Ovary (tissue), 9 donors: ENCODE results near the gene PARVA. TPM values are rescaled to one million over a fixed set of nuclear protein-coding genes. Genes with fewer than 3 reads are reported as not detected.
"Not testable (repeated sequence)": the region's sequence is repeated elsewhere in the genome, so short reads cannot be mapped to it uniquely, and the experiment has no call there.

Experiments
- DNase-seq, 5 donors: peaks; one replicate each; pipeline ENCODE4 v3.0.0-alpha.2; 2019 to 2020
- H3K27ac ChIP-seq, 2 donors: fragments of 200-600 bp; one replicate each; pipeline versions ENCODE4 v1.5.1 to v1.8.0; 2019 to 2022
- H3K27me3 ChIP-seq: fragments of 200-600 bp; one replicate; pipeline ENCODE4 v1.8.0; 2022
- H3K36me3 ChIP-seq: fragments of 200-600 bp; sonication (generic); one replicate; pipeline ENCODE4 v1.5.1; 2019
- H3K4me1 ChIP-seq: one replicate; pipeline ENCODE4 v1.8.1; 2013; ENCODE audit warnings: mild to moderate bottlenecking, moderate library complexity; ENCODE audit not compliant: insufficient read depth
- H3K4me3 ChIP-seq: fragments of 200-600 bp; sonication (generic); one replicate; pipeline ENCODE4 v1.5.1; 2017
- H3K9me3 ChIP-seq, 2 donors: fragments of 200-600 bp in 1 of 2; sonication (generic) in 1 of 2; one replicate each; pipeline versions ENCODE4 v1.5.1 to v1.8.1; 2013 to 2019; ENCODE audit warnings: mild to moderate bottlenecking in 1 of 2, moderate library complexity in 1 of 2
- CTCF ChIP-seq, 3 donors: fragments of 450-650 bp in 2 of 3; fragments of 200-600 bp in 1 of 3; IDR thresholded peaks; one replicate each; pipeline versions ENCODE4 v1.5.1 to v1.8.0; 2016 to 2022; ENCODE audit warnings: antibody characterized with exemption in 3 of 3, mild to moderate bottlenecking in 1 of 3
- EP300 ChIP-seq: sonication (generic); formaldehyde crosslinking; IDR thresholded peaks from one replicate; pipeline ENCODE4 v1.6.1; 2017; ENCODE audit warnings: antibody characterized with exemption
- POLR2A ChIP-seq: fragments of 450-650 bp; IDR thresholded peaks from one replicate; pipeline ENCODE4 v1.6.1; 2017; ENCODE audit warnings: antibody characterized with exemption, mild to moderate bottlenecking, moderate library complexity
- WGBS, 3 donors: extraction: QIAGEN DNeasy Blood & Tissue Kit in 1 of 3; methylation state at CpG; one replicate each; pipeline versions ENCODE4 v1.1.5 to v1.1.7; 2013 to 2017; 5-methylcytosine and 5-hydroxymethylcytosine counted together
- intact Hi-C, 4 donors: fragments of 100-400 bp; cut with DNase I; formaldehyde crosslinking; loops; one replicate each; pipeline versions ENCODE4 v1.11.0 to v1.15.1; 2022 to 2023
- polyA plus RNA-seq, 2 donors: library from polyadenylated mRNA; stranded (reverse); fragments of 200-250 nt in 1 of 2; fragments of 350-450 nt in 1 of 2; fragmentation: Illumina TruSeq in 1 of 2; extraction: RNeasy Lipid Tissue Mini Kit (QIAGEN cat#74804) in 1 of 2; gene quantifications; one replicate each; pipeline ENCODE4 v1.2.3, GENCODE V29; 2013 to 2014
- total RNA-seq, 7 donors: library from RNA; depleted of rRNA in 2 of 7; stranded (reverse); fragments of >200 nt in 2 of 7; fragmentation: NEBNext Ultra II Directional in 3 of 7; extraction: Animal tissue kit (Norgen Biotek cat#: 25700) in 3 of 7; gene quantifications; one replicate each; pipeline versions ENCODE4 v1.1.0 to v1.2.4, GENCODE V29; 2016 to 2023
- donor health status: DM: no; HTN: no; CAD: no; lungs with moderate emphysema.
- donor health status: DM: no; HTN: no; CAD: no.
- donor health status: Bipolar disorder and iron deficiency.
- donor health status: DM: yes; HTN: yes; CAD: no.
- donor health status: DM: no; HTN: no; CAD: no.
- donor health status: DM: yes; HTN: yes; CAD: no.

Gene PARVA
- total and polyA plus RNA-seq, 9 donors = 28.4 to 126 (median 89.8) TPM

DNA sequence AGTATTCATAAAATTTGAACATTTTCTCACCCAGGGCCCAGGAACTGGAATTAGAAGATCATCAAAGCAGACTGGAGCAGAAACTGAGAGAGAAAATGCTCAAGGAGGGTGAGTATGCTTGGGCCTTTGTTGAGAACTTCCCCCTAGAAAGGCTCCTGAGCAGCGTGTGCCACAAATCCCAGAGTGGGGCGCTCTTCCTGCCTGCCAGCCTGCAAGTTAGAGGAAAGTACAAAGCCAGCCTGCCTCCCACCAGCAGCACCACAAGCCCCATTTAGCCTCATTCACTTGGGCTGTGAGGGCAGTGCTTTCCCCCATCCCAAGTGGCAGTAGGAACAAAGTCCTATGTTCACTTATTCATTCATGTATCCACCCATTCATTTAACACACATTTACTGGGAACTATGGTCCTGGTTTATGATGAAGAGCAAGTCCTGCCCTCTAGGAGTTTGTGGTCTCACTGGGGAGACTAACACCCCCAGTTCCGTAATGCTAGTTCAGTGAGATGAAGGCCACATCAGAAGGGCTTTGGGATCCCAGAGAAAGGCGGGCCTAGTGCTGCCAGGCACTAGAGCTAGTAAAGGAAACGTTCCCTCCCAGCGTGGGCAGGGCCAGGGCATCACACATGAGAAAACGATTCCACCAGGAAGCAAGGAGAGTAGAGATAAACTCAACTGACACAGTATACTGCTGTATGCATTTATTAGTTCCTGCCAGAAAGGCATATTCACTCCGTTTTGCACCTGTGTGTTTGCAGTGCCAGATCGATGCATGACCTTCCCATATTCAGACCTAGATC is 22.4 kb upstream of the PARVA start:
- no peaks in the 10 kb centered on the region for H3K27me3 ChIP-seq
- WGBS, 3 donors = 65 to 72% (median 71%) methylated on average over 9 of the region's 9 CpGs
- H3K4me3 ChIP-seq = no peak overlapping the region
- TF ChIP-seq CTCF (IDR thresholded peaks at IDR 0.05) (no peak), POLR2A (no peak), EP300 (no peak)
- no peaks in the 10 kb centered on the region for H3K4me1 ChIP-seq
- H3K9me3 ChIP-seq = no peaks in the 10 kb centered on the region
- no peak for DNase-seq
- intact Hi-C loops = no loop called here
- no peak overlapping the region for H3K27ac ChIP-seq
- H3K36me3 ChIP-seq = no peaks in the 10 kb centered on the region

DNA sequence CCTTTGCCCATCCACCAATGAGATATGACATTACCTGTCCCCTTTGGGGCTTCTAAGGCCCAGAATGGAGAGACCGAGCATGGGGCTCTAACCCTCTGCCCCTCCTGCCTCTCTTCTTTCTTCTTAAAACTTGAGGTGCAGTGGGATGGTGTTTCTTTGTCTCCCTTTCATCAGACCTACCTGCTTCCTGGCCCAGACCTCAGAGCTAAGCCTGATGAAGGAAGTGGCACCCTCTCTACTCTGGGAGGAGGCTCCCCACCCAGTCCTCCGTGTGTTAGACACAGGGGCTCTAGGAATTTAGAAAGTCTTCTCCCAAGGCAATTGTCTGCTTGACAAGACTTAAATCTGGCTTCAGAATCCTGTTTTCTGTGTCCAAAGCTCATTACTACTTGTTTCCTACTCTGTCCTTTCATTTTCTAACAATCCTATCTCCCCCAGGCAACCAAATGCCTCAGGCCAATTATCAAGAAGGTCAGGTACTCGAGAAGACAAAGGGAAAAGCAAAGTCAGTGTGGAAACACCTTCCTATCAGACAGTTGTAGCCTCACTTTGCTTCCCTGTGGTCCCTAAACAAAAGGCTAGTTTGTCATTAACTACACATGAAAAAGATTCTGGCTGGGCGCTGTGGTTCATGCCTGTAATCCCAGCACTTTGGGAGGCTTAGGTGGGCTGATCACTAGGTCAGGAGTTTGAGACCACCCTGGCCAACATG is 20.3 kb upstream of the PARVA start:
- no peaks in the 10 kb centered on the region for H3K36me3 ChIP-seq
- intact Hi-C loops = no loop called here
- 84% methylated on average over 4 of the region's 4 CpGs for WGBS, 3 donors

GRCh38 chr11:12357697-12358096 is 19.7 kb upstream of the PARVA start:
- H3K9me3 ChIP-seq, H3K27ac ChIP-seq, DNase-seq, intact Hi-C loops, H3K4me1 ChIP-seq, H3K27me3 ChIP-seq, H3K36me3 ChIP-seq, H3K4me3 ChIP-seq: not testable (repeated sequence)
- 79 to 97% (median 97%) methylated on average over 3 of the region's 3 CpGs for WGBS, 3 donors

More for the DNA sequence above, 20.3 kb upstream of the PARVA start:
- Histone ChIP-seq H3K4me1 (no peaks in the 10 kb centered on the region), H3K27me3 (no peaks in the 10 kb centered on the region), H3K4me3 (no peak overlapping the region), H3K27ac (no peak overlapping the region), H3K9me3 (no peaks in the 10 kb centered on the region)
- DNase-seq = no peak
- TF ChIP-seq POLR2A (no peak), EP300 (no peak), CTCF (IDR thresholded peaks at IDR 0.05) (no peak)

DNA sequence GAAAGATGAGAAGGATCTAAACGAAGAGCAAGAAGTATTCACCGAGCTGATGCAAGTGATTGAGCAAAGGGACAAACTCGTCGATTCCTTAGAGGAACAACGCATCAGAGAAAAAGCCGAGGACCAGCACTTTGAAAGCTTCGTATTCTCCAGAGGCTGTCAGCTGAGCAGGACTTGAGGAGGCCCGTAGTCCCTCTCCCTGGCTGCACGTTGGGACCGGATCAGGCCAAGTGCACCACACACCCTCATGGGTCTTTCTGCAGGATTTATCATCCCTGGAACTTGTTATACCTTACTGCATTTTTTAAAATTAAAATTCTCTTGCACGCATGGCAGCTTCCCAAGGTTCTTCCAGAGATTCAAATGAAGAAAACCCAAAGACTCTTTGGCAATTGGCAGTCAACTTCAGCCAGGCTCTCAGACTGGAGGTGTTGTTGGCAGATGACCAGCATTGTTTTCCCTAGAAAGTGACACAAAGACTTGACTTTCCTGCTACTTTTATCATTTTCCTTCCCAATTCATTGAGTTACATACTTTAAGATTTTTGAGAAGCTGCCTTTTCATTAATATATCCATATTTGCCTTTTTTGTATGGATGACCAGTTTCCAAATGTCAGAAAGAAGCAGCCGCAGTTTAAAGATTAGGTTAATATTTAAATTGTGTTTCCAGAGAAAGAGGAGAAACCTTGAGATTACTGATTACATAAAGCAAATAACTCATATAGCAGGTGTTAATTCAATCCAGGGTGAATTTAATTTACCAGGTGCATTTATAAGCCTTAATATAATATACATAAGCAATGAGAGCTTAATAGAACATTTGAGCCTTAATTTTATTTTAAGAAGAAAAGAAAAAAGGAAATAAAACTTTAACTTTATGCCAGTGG is 18.8 kb upstream of the PARVA start:
- DNase-seq = no peak
- WGBS, 3 donors = 91 to 94% (median 93%) methylated on average over 12 of the region's 12 CpGs
- TF ChIP-seq POLR2A (no peak), CTCF (IDR thresholded peaks at IDR 0.05) (no peak), EP300 (no peak)
- Histone ChIP-seq H3K27ac (no peak overlapping the region), H3K27me3 (no peaks in the 10 kb centered on the region), H3K4me1 (no peaks in the 10 kb centered on the region), H3K9me3 (no peaks in the 10 kb centered on the region), H3K4me3 (no peak overlapping the region), H3K36me3 (no peaks in the 10 kb centered on the region)
- intact Hi-C loops = no loop called here
